HG03521 (cell line): ENCODE data around the gene KCNMB1.

Source experiments
- ATAC-seq: cut with Tn5 transposase; IDR thresholded peaks from one replicate; pipeline ENCODE4 v1.9.1; 2021; ENCODE audit warnings: mild to moderate bottlenecking, moderate library complexity; ENCODE audit not compliant: unreplicated experiment

The KCNMB1 gene

GRCh38 chr5:170416526-170416925 is 27.4 kb upstream of the KCNMB1 start:
- no peak for ATAC-seq

GRCh38 chr5:170414786-170415185 is 25.6 kb upstream of the KCNMB1 start:
- no peak for ATAC-seq

GRCh38 chr5:170413897-170414296 is 24.7 kb upstream of the KCNMB1 start:
- no peak for ATAC-seq

- no peak for ATAC-seq
Measured at GRCh38 chr5:170411100-170411499, 21.9 kb upstream of the KCNMB1 start.

GRCh38 chr5:170410401-170410800 is 21.2 kb upstream of the KCNMB1 start:
- ATAC-seq: no peak

- no peak for ATAC-seq
Measured at GRCh38 chr5:170408877-170409660, 19.9 kb upstream of the KCNMB1 start.

- ATAC-seq: no peak
Measured at GRCh38 chr5:170408226-170408625, 19.1 kb upstream of the KCNMB1 start.

- no peak for ATAC-seq
Measured at GRCh38 chr5:170407062-170407461, 17.9 kb upstream of the KCNMB1 start.

GRCh38 chr5:170405817-170406216 is 16.6 kb upstream of the KCNMB1 start:
- ATAC-seq: no peak

GRCh38 chr5:170404398-170404797 is 15.2 kb upstream of the KCNMB1 start:
- no peak for ATAC-seq

GRCh38 chr5:170403675-170404074 is 14.5 kb upstream of the KCNMB1 start:
- no peak for ATAC-seq

- no peak for ATAC-seq
Measured at GRCh38 chr5:170402508-170402907, 13.3 kb upstream of the KCNMB1 start.

GRCh38 chr5:170397059-170397458 is 7.9 kb upstream of the KCNMB1 start:
- no peak for ATAC-seq

GRCh38 chr5:170393958-170394357 is 4.8 kb upstream of the KCNMB1 start:
- ATAC-seq: no peak

GRCh38 chr5:170393235-170393634 is 4.1 kb upstream of the KCNMB1 start:
- ATAC-seq: no peak

GRCh38 chr5:170390472-170390871 is 1.3 kb upstream of the KCNMB1 start:
- no peak for ATAC-seq

- ATAC-seq: no peak
Measured at GRCh38 chr5:170389550-170389892, 354 bp upstream of the KCNMB1 start.

GRCh38 chr5:170387775-170388639 is 1.2 kb downstream of the KCNMB1 start:
- ATAC-seq: no peak

- ATAC-seq: no peak
Measured at GRCh38 chr5:170386743-170387395, 2.3 kb downstream of the KCNMB1 start.

GRCh38 chr5:170383227-170383626 is 5.9 kb downstream of the KCNMB1 start:
- ATAC-seq: no peak

GRCh38 chr5:170382790-170383189 is 6.4 kb downstream of the KCNMB1 start:
- ATAC-seq: no peak
